Endothelial cell of umbilical vein (primary cell): Measurements from ENCODE around the gene DSCAML1. TPM values are rescaled to one million over a fixed set of nuclear protein-coding genes. Genes with fewer than 3 reads are reported as not detected.

Source experiments
- BruUV-seq: library from RNA; stranded (reverse); fragments of 400-500 nt; replicated peaks from 2 replicates; lab custom pipeline; 2021; lab: Mats Ljungman, UMichigan
- CTCF ChIA-PET: fragments of 300-600, 350-600 bp; sonication (Branson Sonifier 250); formaldehyde crosslinking; loops from one replicate; lab custom pipeline; 2021; ENCODE audit warnings: antibody characterized with exemption, inconsistent platforms; lab: Charles Lee
- POLR2A ChIA-PET: fragments of 300-600, 350-600 bp; sonication (Branson Sonifier 250); formaldehyde crosslinking; loops from one replicate; lab custom pipeline; 2021; ENCODE audit warnings: antibody characterized with exemption, inconsistent platforms; lab: Charles Lee
- DNase-seq: peaks from one replicate; pipeline ENCODE4 v3.0.0-alpha.2; 2011; ENCODE audit warnings: low read depth, low spot score
- FAIRE-seq: peaks from 2 replicates; lab custom pipeline; 2011; peaks lifted over from hg19 to GRCh38; lab: Jason Lieb, UNC
- H2AFZ ChIP-seq: 2 replicates; pipeline ENCODE4 v1.6.0; 2012; ENCODE audit warnings: low read depth, low read length, control low read depth, inconsistent platforms
- H3K27ac ChIP-seq: 2 replicates; pipeline ENCODE4 v1.5.1; 2011; ENCODE audit warnings: low read depth, mild to moderate bottlenecking, control low read depth, low read length, moderate library complexity; ENCODE audit not compliant: insufficient read depth
- H3K27me3 ChIP-seq, 2 experiments: 2 replicates each; pipeline versions ENCODE4 v1.6.0 to v1.6.1; 2011; ENCODE audit warnings: low read length in 2 of 2, mixed read lengths in 1 of 2; ENCODE audit not compliant: control insufficient read depth in 2 of 2, insufficient read depth in 2 of 2
- H3K36me3 ChIP-seq, 2 experiments: 2 replicates in 1 of 2; 3 replicates in 1 of 2; pipeline ENCODE4 v1.5.1; 2011; ENCODE audit warnings: low read length in 2 of 2, mild to moderate bottlenecking in 1 of 2, moderate library complexity in 1 of 2; ENCODE audit not compliant: control insufficient read depth in 2 of 2, insufficient read depth in 2 of 2; ENCODE audit errors: extremely low read depth in 1 of 2
- H3K4me1 ChIP-seq: 3 replicates; pipeline ENCODE4 v1.5.1; 2011; ENCODE audit warnings: mild to moderate bottlenecking, low read length; ENCODE audit not compliant: control insufficient read depth, insufficient read depth; ENCODE audit errors: extremely low read depth
- H3K4me2 ChIP-seq: 2 replicates; pipeline ENCODE4 v1.6.1; 2011; ENCODE audit warnings: low read length, control low read depth, mixed read lengths; ENCODE audit not compliant: insufficient read depth
- H3K4me3 ChIP-seq, 3 experiments: fragments of 200-600 bp in 1 of 3; sonication (generic), shearing (Covaris generic) in 1 of 3; replicated peaks in 1 of 3; 2 replicates each; pipeline ENCODE4 v1.5.1; 2011 to 2016; ENCODE audit warnings: control low read depth in 3 of 3, low read length in 3 of 3, mild to moderate bottlenecking in 2 of 3, inconsistent platforms in 1 of 3, low read depth in 1 of 3, moderate library complexity in 1 of 3; ENCODE audit not compliant: insufficient read depth in 1 of 3
- H3K79me2 ChIP-seq: 2 replicates; pipeline ENCODE4 v1.6.0; 2012; ENCODE audit warnings: low read length, inconsistent platforms; ENCODE audit not compliant: control insufficient read depth, insufficient read depth
- H3K9ac ChIP-seq: replicated peaks from 2 replicates; pipeline ENCODE3; 2011; ENCODE audit warnings: low read length, control low read depth; ENCODE audit not compliant: insufficient read depth; ENCODE audit errors: extremely low read depth
- H3K9me1 ChIP-seq: replicated peaks from 3 replicates; pipeline ENCODE4 v1.6.0; 2011; ENCODE audit warnings: mild to moderate bottlenecking, low read length; ENCODE audit not compliant: control insufficient read depth, insufficient read depth; ENCODE audit errors: extremely low read depth
- H3K9me3 ChIP-seq: replicated peaks from 2 replicates; pipeline ENCODE4 v1.5.1; 2012; ENCODE audit warnings: low read length, inconsistent platforms; ENCODE audit not compliant: control insufficient read depth, insufficient read depth
- H4K20me1 ChIP-seq: replicated peaks from 2 replicates; pipeline ENCODE3; 2011; ENCODE audit warnings: mild to moderate bottlenecking, low read length; ENCODE audit not compliant: control insufficient read depth, insufficient read depth; ENCODE audit errors: extremely low read depth
- EZH2 ChIP-seq: IDR thresholded peaks from 2 replicates; pipeline ENCODE4 v1.6.1; 2012; ENCODE audit warnings: borderline replicate concordance, low read depth, mild to moderate bottlenecking, moderate library complexity, low read length, inconsistent platforms; ENCODE audit not compliant: severe bottlenecking
- FOS ChIP-seq: IDR thresholded peaks from 2 replicates; pipeline ENCODE4 v1.6.1; 2011; ENCODE audit warnings: mild to moderate bottlenecking, low read length, moderate library complexity, borderline replicate concordance; ENCODE audit not compliant: insufficient read depth
- GATA2 ChIP-seq: IDR thresholded peaks from 2 replicates; pipeline ENCODE4 v1.7.0; 2011; ENCODE audit warnings: low read depth, mild to moderate bottlenecking, moderate library complexity, mixed read lengths, low read length; ENCODE audit not compliant: insufficient read length, insufficient read depth
- JUN ChIP-seq: IDR thresholded peaks from 2 replicates; pipeline ENCODE4 v1.6.1; 2011; ENCODE audit warnings: borderline replicate concordance, low read depth; ENCODE audit not compliant: insufficient read length, insufficient read depth
- MYC ChIP-seq: IDR thresholded peaks from one replicate; pipeline ENCODE4 v1.6.1; 2011; ENCODE audit warnings: mild to moderate bottlenecking, low read depth, low read length
- POLR2A ChIP-seq: IDR thresholded peaks from 2 replicates; pipeline ENCODE4 v1.6.1; 2012; ENCODE audit warnings: low read depth, mild to moderate bottlenecking, control low read depth, low read length
- POLR2AphosphoS5 ChIP-seq: IDR thresholded peaks from 2 replicates; pipeline ENCODE4 v1.6.1; 2012; ENCODE audit warnings: low read depth, mild to moderate bottlenecking, control low read depth, low read length, moderate library complexity; ENCODE audit not compliant: insufficient read depth
- dilution Hi-C: fragments of 300-500 bp; cut with MboI; formaldehyde crosslinking; loops from one replicate; pipeline ENCODE4 v1.15.0; 2019; ENCODE audit warnings: low sequenced_read_pairs; ENCODE audit not compliant: extremely low pct_ligation_motif_present
- intact Hi-C: fragments of 100-400 bp; cut with micrococcal nuclease; formaldehyde crosslinking; loops from one replicate; pipeline ENCODE4 v1.10.0; 2022
- polyA plus RNA-seq, 4 experiments: library from polyadenylated mRNA; depleted of rRNA in 3 of 4; stranded (reverse) in 3 of 4; unstranded in 1 of 4; fragments of >200 nt; gene quantifications; 2 replicates each; pipeline versions ENCODE4 v1.2.1 to v1.2.3, GENCODE V29; 2011 to 2012; ENCODE audit warnings: missing spikeins in 1 of 4
- total RNA-seq: library from RNA; stranded (reverse); gene quantifications from 2 replicates; pipeline ENCODE4 v1.2.3, GENCODE V29; 2021
- TF ChIP-seq, protein P1 (sequence below): IDR thresholded peaks from 2 replicates; pipeline ENCODE4 v1.6.1; 2011; ENCODE audit not compliant: insufficient read depth, insufficient read length
- TF ChIP-seq, protein P2 (sequence below), 2 donors: IDR thresholded peaks; 1 replicate in 1 of 2; 2 replicates in 1 of 2; pipeline ENCODE4 v1.5.1; 2011; ENCODE audit warnings: low read length in 2 of 2, mild to moderate bottlenecking in 2 of 2, moderate library complexity in 2 of 2, control low read depth in 1 of 2, inconsistent platforms in 1 of 2, low read depth in 1 of 2; ENCODE audit not compliant: insufficient read depth in 1 of 2; ENCODE audit errors: extremely low read depth in 1 of 2

Gene DSCAML1
- total and polyA plus RNA-seq, 2 donors (not counting 3 experiments of a cell fraction or from before 2014, with no cell fraction given): not detected

DNA sequence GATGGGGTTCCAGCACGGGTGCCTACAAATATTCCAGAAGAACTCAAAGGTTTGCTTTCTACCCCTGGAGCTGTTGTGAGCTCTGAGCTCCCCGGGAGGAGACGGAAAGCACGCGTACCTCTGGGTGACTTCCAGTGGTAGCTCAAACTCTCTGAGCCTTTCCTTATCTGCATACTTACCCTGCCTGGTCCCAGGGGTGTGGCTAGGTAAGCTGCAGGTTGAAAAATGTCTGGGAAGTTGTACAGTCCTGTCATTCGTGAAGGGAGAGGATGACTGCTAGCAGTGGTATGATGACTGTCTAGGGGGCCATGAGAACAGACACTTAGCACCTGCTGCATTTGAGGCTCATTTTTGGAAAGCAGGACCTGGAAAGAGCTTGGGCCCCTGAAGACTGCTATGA lies 111.5 kb downstream of the DSCAML1 start:
- intact Hi-C loops: no loop called here

DNA sequence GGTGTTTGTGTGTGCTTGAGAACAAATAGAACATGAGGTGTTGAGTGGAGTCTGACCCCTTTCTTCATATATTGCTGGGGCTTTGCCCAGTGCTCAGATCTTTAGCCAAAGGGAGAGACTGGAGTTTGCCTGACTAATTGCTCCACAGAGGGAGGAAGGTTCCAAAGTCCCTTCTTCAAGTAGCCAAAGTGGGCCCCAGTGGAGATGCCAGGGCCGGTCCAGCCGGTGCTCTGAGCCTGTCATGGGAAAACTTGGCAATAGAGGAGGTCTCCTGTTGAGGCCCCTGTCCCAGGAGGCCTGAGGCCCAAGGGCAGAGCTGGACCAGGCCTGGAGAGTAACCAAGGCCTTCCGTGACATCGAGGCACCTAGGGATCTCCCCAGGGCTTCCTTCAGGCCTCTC lies 112.3 kb downstream of the DSCAML1 start:
- FAIRE-seq: no peak

More for the DNA sequence above, 111.5 kb downstream of the DSCAML1 start:
- Histone ChIP-seq H3K27ac (no peak overlapping the region), H3K4me1 (no peaks in the 10 kb centered on the region), H3K4me2 (no peak overlapping the region), H3K9me1 (no peaks in the 10 kb centered on the region), H4K20me1 (no peaks in the 10 kb centered on the region), H3K27me3 (peaks cover 0 to 1% of the 10 kb centered on the region in 2 experiments), H3K9me3 (no peaks in the 10 kb centered on the region), H3K4me3 (no peak overlapping the region), H2AFZ (no peak overlapping the region), H3K79me2 (no peaks in the 10 kb centered on the region), H3K9ac (no peak overlapping the region), H3K36me3 (no peaks in the 10 kb centered on the region)
- ChIA-PET POLR2A (no interaction called here), CTCF (interaction anchor here (2.3 kb wide), 1 partner anchor 259 kb away, joined by 6 read pairs; no protein-coding TSS in a partner anchor)
- DNase-seq (no peak), FAIRE-seq (no peak)
- no peak for TF ChIP-seq GATA2
- TF ChIP-seq, protein P1, sequence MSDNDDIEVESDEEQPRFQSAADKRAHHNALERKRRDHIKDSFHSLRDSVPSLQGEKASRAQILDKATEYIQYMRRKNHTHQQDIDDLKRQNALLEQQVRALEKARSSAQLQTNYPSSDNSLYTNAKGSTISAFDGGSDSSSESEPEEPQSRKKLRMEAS: no peak
- TF ChIP-seq EZH2: no peak
- no peak for TF ChIP-seq POLR2AphosphoS5
- no peak for TF ChIP-seq JUN
- no peak for TF ChIP-seq FOS
- TF ChIP-seq POLR2A: no peak
- dilution Hi-C loops: no loop called here
- BruUV-seq: no TSS peak

More for the DNA sequence above, 112.3 kb downstream of the DSCAML1 start:
- Histone ChIP-seq H2AFZ (no peak overlapping the region), H3K9ac (no peak overlapping the region), H3K9me1 (no peaks in the 10 kb centered on the region), H3K27ac (no peak overlapping the region), H4K20me1 (no peaks in the 10 kb centered on the region), H3K4me2 (no peak overlapping the region), H3K4me1 (no peaks in the 10 kb centered on the region), H3K9me3 (no peaks in the 10 kb centered on the region), H3K79me2 (no peaks in the 10 kb centered on the region), H3K36me3 (no peaks in the 10 kb centered on the region), H3K4me3 (no peak overlapping the region), H3K27me3 (peaks cover 0 to 1% of the 10 kb centered on the region in 2 experiments)
- ChIA-PET CTCF (no interaction called here), POLR2A (no interaction called here)
- TF ChIP-seq EZH2: no peak
- TF ChIP-seq GATA2: no peak
- TF ChIP-seq, protein P2, sequence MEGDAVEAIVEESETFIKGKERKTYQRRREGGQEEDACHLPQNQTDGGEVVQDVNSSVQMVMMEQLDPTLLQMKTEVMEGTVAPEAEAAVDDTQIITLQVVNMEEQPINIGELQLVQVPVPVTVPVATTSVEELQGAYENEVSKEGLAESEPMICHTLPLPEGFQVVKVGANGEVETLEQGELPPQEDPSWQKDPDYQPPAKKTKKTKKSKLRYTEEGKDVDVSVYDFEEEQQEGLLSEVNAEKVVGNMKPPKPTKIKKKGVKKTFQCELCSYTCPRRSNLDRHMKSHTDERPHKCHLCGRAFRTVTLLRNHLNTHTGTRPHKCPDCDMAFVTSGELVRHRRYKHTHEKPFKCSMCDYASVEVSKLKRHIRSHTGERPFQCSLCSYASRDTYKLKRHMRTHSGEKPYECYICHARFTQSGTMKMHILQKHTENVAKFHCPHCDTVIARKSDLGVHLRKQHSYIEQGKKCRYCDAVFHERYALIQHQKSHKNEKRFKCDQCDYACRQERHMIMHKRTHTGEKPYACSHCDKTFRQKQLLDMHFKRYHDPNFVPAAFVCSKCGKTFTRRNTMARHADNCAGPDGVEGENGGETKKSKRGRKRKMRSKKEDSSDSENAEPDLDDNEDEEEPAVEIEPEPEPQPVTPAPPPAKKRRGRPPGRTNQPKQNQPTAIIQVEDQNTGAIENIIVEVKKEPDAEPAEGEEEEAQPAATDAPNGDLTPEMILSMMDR (IDR thresholded peaks at IDR 0.05; ENCODE audit: extremely low read depth in 1 of 2, insufficient read depth in 1 of 2, low read depth in 1 of 2, low read length in 2 of 2): no peak
- TF ChIP-seq MYC: no peak
- no peak for TF ChIP-seq JUN
- TF ChIP-seq, protein P1: no peak
- TF ChIP-seq POLR2A: no peak
- no peak for TF ChIP-seq POLR2AphosphoS5
- no peak for TF ChIP-seq FOS
- dilution Hi-C loops: no loop called here
- DNase-seq: no peak
- intact Hi-C loops: no loop called here
- no TSS peak for BruUV-seq
